HL-60 (cell line): Measurements from ENCODE around the gene CHERP.

Source experiments
- GABPA ChIP-seq: IDR thresholded peaks from 2 replicates; pipeline ENCODE4 v1.6.1; 2012; ENCODE audit warnings: low read depth
- SPI1 ChIP-seq: IDR thresholded peaks from 2 replicates; pipeline ENCODE4 v1.6.1; 2012; ENCODE audit warnings: low read depth, mild to moderate bottlenecking, borderline replicate concordance
- TF ChIP-seq, protein P1 (sequence below): IDR thresholded peaks from one replicate; pipeline ENCODE4 v1.5.1; 2011; ENCODE audit warnings: low read length, control low read depth, inconsistent platforms; ENCODE audit not compliant: insufficient read depth

DNA sequence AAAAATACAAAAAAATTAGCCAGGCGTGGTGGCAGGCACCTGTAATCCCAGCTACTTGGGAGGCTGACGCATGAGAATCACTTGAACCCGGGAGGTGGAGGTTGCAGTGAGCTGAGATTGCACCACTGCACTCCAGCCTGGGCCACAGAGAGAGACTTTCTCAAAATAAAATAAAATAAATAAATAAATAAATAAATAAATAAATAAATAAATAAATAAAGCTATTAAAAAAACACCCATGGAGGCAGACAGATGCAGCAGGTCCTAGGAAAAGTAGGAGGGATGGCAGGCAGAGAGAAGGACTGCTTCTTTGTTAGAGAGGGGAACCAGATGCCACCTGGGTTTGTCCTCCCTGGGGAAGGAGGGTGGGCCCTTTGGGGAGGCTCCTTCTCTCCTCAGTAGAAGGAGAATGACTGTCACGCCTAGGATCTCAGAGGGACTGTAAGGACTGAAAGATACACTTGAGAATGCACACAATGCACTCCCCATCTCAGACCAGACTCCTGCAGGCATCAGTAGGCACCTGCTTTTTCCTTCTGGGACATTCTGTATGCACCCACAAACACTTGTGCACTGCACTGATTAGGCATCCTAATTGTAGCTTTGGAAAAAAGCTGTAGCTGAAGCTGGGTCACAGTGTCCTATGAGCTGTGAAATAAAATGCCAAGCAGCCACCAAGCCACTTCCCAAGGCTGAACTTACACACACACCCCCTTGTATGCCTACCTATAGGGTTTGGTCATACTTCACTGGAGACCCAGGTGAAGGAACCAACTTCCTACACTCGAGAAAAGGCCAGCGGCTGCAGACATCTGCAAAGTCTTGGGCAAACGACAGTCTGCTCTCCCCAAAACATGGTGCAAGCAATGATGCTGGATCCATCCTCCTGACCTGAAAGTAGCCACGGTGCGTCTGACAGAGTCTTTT is 48.9 kb upstream of the CHERP start:
- TF ChIP-seq, protein P1, sequence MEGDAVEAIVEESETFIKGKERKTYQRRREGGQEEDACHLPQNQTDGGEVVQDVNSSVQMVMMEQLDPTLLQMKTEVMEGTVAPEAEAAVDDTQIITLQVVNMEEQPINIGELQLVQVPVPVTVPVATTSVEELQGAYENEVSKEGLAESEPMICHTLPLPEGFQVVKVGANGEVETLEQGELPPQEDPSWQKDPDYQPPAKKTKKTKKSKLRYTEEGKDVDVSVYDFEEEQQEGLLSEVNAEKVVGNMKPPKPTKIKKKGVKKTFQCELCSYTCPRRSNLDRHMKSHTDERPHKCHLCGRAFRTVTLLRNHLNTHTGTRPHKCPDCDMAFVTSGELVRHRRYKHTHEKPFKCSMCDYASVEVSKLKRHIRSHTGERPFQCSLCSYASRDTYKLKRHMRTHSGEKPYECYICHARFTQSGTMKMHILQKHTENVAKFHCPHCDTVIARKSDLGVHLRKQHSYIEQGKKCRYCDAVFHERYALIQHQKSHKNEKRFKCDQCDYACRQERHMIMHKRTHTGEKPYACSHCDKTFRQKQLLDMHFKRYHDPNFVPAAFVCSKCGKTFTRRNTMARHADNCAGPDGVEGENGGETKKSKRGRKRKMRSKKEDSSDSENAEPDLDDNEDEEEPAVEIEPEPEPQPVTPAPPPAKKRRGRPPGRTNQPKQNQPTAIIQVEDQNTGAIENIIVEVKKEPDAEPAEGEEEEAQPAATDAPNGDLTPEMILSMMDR, result no peak
- TF ChIP-seq GABPA (no peak), SPI1 (no peak)
